Esophagus squamous epithelium (tissue), 4 donors: Measurements from ENCODE around the gene RAD23A.

Source experiments
- POLR2A ChIP-seq, 4 donors: fragments of 450-650 bp; IDR thresholded peaks; one replicate each; pipeline ENCODE4 v1.6.1; 2017; ENCODE audit warnings: antibody characterized with exemption in 4 of 4, mild to moderate bottlenecking in 4 of 4, moderate library complexity in 3 of 4
- TF ChIP-seq, protein P1 (sequence below), 6 experiments: fragments of 450-650 bp in 4 of 6; fragments of 200-600 bp in 2 of 6; sonication (generic) in 2 of 6; IDR thresholded peaks; one replicate each; pipeline ENCODE4 v1.5.1; 2016 to 2019; ENCODE audit warnings: antibody characterized with exemption in 6 of 6, mild to moderate bottlenecking in 4 of 6, moderate library complexity in 4 of 6

DNA sequence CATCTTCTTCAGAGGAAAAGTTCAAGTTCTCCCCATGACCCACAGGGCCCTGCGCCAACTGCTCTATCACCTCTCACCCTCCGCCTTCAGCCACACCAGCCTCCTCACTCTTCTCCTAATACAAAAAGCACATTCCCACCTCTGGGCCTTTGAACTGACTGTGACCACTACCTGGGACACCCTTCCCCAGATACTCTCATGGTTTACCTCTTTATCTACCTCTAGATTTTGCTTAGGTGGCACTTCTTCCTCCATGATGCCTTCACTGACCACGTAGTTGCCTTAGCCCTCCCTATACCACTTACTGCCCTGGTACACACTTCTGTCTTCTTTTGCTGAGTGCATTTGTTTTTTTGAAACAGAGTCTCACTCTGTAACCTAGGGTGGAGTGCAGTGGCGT is 22.7 kb upstream of the RAD23A start:
- TF ChIP-seq, protein P1, sequence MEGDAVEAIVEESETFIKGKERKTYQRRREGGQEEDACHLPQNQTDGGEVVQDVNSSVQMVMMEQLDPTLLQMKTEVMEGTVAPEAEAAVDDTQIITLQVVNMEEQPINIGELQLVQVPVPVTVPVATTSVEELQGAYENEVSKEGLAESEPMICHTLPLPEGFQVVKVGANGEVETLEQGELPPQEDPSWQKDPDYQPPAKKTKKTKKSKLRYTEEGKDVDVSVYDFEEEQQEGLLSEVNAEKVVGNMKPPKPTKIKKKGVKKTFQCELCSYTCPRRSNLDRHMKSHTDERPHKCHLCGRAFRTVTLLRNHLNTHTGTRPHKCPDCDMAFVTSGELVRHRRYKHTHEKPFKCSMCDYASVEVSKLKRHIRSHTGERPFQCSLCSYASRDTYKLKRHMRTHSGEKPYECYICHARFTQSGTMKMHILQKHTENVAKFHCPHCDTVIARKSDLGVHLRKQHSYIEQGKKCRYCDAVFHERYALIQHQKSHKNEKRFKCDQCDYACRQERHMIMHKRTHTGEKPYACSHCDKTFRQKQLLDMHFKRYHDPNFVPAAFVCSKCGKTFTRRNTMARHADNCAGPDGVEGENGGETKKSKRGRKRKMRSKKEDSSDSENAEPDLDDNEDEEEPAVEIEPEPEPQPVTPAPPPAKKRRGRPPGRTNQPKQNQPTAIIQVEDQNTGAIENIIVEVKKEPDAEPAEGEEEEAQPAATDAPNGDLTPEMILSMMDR (IDR thresholded peaks at IDR 0.05), result no peak
- TF ChIP-seq POLR2A (IDR thresholded peaks at IDR 0.05), result no peak
